Hepatocyte (in vitro differentiated cells): Measurements from ENCODE around the gene LRRC27.

Experiments
- EZH2 ChIP-seq: fragments of 200-600 bp; sonication (generic); IDR thresholded peaks from 2 replicates; pipeline ENCODE4 v1.6.1; 2016; ENCODE audit warnings: antibody characterized with exemption, mild to moderate bottlenecking, borderline replicate concordance
- EZH2phosphoT487 ChIP-seq: fragments of 200-600 bp; sonication (generic); IDR thresholded peaks from one replicate; pipeline ENCODE4 v1.6.1; 2018; ENCODE audit warnings: antibody characterized with exemption, mild to moderate bottlenecking, low read depth, moderate library complexity; ENCODE audit not compliant: unreplicated experiment, severe bottlenecking
- TF ChIP-seq, protein P1 (sequence below): fragments of 200-600 bp; sonication (generic); IDR thresholded peaks from 2 replicates; pipeline ENCODE4 v1.5.1; 2016; ENCODE audit warnings: antibody characterized with exemption, mild to moderate bottlenecking; ENCODE audit not compliant: poor library complexity

DNA sequence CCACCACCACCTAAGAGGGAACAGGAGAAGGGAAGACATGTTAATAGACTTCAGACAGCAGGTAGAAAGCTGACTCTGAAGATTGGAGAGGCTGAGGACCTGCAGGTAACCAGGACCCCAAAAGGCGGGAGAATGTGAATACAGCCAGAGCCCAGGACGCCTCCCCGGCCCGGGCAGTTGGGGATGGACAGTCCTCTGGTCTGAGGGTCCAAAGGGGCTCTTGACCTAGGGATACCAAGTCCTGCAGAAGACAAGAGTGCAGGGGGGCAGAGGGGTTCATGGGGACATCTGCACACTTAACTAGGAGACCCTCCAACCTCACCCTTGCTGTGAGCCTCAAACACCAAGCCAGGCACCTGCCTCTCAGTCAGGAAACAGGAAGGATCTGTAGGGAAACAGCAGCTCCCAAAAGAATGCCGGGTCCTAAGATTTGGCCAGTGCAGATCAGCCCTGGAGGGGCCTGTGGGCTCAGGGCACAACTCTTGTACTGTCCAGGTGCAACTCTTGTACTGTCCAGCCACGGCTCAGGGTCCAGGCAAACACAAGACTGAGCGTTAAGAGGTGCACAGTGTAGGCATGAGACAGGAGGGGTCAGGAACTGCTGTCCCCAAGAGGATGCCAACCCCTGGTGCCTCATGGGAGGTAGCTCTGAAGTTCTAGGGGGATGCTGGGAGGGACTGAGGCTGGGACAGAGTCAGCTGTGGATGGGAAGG is 22.0 kb upstream of the LRRC27 start:
- TF ChIP-seq, protein P1, sequence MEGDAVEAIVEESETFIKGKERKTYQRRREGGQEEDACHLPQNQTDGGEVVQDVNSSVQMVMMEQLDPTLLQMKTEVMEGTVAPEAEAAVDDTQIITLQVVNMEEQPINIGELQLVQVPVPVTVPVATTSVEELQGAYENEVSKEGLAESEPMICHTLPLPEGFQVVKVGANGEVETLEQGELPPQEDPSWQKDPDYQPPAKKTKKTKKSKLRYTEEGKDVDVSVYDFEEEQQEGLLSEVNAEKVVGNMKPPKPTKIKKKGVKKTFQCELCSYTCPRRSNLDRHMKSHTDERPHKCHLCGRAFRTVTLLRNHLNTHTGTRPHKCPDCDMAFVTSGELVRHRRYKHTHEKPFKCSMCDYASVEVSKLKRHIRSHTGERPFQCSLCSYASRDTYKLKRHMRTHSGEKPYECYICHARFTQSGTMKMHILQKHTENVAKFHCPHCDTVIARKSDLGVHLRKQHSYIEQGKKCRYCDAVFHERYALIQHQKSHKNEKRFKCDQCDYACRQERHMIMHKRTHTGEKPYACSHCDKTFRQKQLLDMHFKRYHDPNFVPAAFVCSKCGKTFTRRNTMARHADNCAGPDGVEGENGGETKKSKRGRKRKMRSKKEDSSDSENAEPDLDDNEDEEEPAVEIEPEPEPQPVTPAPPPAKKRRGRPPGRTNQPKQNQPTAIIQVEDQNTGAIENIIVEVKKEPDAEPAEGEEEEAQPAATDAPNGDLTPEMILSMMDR, result no peak
- TF ChIP-seq EZH2 (no peak), EZH2phosphoT487 (no peak)
